HG03439 (cell line): ENCODE data around the gene CSGALNACT2.

Experiments used
- ATAC-seq: cut with Tn5 transposase; IDR thresholded peaks from one replicate; pipeline ENCODE4 v1.9.1; 2021; ENCODE audit warnings: mild to moderate bottlenecking, moderate library complexity; ENCODE audit not compliant: unreplicated experiment

CSGALNACT2 gene

DNA sequence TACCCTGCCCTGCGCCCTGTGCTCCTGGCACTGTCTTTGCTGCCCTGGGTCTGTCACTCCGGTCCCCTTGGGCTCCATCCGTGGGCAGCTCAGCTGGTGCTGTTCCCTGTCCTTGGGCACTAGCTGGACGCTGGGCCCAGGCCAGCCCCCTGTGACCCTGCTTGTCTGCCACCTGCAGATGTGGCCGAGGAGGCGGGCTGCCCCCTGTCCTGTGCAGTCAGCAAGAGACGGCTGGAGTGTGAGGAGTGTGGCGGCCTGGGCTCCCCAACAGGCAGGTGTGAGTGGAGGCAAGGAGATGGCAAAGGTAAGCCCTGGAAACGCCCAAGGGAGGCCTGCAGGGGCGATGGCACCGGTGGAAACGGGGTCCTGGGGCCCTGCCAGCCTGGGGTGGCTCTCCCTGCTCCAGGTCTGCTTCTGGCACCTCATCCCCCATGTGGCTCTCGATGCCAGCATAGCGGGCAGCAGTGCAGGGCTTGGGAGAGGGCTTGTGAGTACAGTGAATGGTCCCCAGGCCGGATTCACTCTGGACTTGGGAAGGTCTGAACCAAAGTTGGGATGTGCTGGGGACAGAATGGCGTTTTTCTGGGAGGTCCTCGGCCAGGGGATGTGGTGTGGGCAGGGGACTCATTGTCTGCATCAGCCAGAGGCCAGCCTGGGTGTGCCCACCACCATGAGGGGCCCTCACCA lies 26.2 kb upstream of the CSGALNACT2 start:
- no peak for ATAC-seq

DNA sequence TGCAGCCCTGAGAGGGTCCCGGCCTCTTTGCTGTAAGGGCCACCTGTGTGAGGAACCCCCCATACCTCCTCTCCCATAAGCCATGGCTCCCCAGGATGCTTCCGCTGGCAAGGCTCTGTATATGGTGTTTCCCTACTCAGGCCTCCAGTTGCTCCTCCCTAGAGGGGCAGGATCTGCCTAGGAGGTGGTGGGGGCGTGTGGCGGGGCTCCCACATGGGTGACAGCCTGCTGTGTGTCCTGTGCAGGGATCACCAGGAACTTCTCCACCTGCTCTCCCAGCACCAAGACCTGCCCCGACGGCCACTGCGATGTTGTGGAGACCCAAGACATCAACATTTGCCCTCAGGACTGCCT lies 25.7 kb upstream of the CSGALNACT2 start:
- ATAC-seq, result no peak

DNA sequence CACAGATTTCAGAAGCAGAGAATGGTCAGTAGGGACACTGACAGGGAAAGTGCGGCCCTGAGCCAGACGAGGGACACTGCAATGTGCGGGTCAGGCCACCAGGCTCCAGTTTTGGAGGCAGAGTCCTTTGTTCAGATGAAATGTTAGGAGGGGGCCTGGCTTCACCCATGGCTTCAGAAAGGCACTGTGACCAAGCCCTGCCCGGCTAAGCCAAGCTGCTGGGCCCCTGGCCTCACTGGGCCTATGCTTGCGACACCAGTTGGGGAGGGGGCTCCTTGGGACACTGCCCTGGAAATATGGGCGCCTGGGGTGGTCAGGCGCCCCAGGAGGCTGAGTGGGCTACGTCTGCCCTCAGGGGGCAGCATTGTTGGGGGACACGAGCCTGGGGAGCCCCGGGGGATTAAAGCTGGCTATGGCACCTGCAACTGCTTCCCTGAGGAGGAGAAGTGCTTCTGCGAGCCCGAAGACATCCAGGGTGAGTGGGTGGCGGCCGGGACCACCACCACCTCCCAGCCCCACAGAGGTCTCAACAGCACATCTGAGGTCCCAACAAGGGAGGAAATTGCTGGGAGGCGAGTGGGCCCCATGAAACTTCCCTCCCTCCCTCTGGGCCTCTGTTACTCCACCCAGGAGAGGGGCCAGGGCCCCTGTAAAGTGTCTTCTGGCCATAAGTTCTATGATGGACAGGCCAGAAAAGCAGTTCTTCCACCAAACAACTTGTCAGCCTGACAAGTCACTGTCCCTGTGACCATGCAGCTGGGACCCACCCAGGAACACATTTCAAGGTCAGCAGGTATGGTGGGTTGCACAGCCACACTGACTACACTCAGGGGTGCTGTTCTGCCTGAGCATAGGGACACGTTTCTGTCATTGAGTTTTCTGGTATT lies 24.8 kb upstream of the CSGALNACT2 start:
- no peak for ATAC-seq

DNA sequence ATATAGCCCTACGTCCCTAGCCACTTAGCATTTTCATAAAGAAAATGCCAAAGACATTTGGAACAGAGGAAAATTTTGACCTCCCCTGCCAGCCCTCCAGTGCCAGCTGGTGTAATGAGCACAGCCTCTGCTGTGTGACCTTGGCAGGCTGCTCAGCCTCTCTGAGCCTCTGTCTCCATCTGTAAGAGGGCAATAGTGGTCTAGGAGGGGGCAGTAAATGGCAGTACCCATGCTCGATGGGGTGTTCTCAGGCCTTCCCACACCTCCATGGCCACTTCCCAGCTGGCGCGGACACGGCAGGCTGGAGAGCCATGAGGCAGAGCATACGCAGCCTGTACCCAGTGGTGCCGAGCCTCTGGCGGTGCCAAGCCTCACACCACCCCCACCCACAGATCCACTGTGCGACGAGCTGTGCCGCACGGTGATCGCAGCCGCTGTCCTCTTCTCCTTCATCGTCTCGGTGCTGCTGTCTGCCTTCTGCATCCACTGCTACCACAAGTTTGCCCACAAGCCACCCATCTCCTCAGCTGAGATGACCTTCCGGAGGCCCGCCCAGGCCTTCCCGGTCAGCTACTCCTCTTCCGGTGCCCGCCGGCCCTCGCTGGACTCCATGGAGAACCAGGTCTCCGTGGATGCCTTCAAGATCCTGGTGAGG lies 24.0 kb upstream of the CSGALNACT2 start:
- no peak for ATAC-seq

DNA sequence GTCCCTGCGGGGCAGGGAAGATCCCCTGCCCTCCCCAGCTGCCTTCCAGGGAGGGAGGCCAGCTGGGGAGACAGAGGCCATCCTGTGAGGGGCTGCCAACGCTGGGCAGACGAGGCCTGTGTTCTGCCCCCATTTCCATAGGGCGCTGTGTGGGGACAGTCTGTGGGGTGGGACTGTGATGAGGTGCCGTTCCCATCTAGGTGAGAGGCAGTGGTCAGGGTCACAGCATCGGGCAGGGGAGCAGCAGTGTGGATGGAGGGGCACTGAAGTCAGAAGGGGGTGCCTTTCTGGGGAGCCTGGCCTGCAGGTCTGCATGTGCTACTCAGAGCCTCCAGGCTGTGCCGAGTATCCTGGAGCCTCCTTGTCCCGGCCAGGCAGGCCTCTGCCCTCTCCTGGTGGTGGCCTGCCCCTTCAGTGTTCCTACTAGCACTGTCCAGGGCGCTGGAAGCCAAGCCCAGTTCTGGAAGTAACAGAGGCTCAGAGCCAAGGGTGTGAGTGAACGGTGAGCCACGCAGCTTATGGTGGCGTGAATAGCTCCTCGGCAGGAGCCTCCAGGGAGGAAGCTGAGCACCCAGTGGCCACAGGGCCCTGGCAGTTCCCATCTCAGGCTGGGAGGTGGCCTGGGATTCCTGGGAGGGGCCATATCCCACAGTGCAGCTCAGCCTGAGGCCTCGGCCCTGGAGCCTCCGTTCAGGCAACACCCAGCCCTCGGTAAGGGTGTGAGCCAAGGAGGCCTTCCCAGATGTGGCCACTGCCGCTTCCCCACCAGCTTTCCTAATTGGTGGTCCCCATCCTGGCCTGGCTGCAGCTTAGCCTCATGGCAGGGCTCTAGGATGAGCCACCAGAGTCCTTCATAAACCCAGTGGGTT lies 23.3 kb upstream of the CSGALNACT2 start:
- no peak for ATAC-seq

DNA sequence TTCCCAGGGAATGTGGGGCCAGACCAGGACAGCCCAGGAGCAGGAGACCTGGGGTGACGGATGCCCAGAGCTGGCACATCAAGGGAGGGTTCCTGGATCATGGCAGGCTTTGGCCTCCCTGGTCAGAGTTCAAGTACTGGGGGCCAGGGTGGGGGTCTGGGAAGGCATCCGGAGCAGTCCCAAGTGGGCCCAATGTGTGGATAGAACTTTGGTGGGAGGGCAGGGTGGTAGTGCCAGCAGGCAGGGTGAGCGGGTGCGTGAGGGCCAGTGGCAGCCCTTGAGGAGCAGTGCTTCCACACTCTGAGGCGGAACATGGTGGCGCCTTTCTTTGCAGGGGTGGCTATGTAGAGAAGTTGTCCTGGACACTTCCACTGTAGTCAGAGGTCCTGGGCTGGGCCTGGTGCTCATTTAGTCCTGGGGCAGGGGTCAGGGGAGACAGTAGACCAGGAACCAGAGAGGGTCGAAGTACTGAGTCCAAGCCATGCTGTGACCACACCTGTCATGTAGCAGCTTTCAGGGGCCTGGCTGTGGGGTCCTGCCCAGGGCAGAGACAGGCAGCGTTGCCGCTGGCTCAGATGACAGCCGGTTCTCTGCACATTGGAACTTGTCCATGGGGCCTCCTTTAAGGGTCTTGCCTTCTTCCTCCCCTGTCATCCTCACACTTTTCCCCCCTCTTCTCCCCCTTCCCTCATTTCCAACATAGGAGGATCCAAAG lies 22.2 kb upstream of the CSGALNACT2 start:
- no peak for ATAC-seq

DNA sequence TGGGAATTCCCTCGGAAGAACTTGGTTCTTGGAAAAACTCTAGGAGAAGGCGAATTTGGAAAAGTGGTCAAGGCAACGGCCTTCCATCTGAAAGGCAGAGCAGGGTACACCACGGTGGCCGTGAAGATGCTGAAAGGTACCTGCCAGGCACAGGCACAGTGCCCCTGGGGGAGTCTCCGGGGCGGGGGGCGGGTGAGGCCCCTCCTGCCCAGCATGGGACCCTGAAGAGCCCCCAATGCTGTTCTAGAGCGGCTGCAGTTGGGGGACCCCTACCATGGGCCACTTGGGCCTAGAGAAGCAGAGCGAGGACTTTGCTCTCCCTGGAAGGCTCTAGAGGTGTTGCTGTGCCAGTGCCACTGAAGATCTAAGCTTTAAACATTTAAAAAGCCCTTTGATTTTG lies 21.6 kb upstream of the CSGALNACT2 start:
- ATAC-seq, result no peak

DNA sequence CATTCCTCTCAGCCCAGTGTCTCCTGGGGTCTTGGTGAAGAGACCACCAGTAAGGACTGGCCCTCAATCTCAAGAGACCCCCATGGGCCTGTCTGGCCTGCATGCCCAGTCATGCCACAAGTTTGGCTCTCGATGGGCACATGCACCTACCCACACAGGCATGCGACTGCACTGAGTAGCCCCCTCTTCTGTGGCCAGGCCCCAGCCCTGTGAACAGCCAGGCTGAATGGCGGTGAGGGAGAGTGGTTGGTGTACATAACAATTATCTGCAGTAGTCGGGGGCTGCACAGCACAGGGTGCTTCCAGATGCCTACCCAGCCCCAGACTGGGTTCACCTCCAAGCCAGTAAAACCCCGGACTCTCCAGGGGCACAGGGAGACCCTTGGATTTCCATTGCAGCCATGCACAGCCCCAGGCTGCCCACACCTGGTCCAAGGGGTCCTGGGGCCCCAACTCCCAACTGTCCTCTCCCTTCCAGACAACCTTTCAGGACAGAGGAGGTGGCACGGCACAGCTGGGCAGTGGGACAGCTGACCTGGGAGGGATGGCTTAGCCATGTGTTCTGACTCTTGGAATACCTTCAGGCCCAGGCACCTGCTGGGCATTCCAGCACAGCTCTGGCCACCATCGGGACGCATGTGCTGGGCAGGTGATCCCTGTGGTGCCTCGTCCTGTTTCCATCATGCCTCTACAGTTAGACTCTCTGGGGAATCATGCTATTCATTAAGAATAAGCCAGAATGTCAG lies 21.0 kb upstream of the CSGALNACT2 start:
- ATAC-seq, result no peak

DNA sequence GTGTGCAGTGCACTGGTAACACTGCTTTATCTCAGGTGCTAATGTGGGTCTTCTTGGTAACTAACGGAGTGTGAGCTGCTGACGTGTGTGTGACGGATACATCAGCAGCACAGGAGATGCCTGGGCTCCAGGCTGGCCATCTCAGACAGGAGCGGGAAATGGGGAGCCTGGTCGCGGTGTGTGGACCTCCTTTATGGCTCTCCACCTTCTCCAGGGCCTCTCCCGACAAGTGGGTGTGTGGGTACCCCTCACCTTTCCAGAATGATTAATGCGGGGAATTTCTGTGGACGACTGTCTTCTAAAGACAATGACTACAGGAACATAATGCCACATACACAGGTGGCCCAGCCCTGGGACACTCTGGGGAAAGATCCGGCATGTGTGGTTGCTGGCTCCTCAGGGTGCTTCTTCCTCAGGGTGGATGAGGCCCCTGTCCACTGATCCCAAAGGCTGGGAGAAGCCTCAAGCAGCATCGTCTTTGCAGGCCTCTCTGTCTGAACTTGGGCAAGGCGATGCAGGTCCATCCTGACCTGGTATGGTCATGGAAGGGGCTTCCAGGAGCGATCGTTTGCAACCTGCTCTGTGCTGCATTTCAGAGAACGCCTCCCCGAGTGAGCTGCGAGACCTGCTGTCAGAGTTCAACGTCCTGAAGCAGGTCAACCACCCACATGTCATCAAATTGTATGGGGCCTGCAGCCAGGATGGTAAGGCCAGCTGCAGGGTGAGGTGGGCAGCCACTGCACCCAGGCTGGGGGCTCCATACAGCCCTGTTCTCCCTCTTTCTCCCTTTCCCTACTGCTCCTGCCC lies 20.3 kb upstream of the CSGALNACT2 start:
- no peak for ATAC-seq

DNA sequence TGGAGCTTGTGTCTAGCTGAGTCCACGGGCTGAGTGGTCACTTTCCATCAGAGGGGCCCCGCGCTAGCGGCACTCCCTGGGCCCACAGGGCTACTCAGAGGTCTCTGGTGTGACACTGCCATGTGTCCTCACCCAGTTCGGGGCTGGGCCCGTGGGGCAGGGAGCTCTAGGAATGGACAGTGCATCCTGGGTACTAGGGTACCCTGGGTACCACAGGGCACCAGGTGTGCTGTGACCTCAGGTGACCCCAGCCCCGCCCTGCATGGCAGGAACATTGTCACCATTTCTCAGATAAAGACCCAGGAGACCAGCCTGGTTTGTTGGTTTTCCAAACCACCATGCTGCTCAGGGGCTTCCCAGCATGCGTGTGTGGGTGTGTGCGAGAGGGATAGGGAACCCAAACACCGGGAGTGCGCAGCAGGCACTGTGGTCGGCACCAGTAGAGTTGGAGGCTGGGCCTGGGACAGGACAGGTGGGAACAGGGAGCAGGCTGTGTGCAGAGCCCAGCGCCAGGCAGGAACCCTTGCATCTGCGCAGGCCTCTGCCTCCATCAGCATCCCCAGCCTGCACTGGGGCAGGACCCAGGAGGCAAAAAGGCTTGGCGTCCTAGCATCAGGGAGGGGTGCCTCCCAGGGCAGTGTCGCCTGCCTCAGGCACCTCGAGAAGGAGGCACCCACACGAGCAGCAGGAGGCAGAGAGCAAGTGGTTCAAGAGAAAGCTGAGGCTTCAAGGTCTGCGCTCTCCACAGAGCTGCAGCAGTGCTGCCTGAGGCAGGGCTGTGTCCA lies 19.4 kb upstream of the CSGALNACT2 start:
- no peak for ATAC-seq

DNA sequence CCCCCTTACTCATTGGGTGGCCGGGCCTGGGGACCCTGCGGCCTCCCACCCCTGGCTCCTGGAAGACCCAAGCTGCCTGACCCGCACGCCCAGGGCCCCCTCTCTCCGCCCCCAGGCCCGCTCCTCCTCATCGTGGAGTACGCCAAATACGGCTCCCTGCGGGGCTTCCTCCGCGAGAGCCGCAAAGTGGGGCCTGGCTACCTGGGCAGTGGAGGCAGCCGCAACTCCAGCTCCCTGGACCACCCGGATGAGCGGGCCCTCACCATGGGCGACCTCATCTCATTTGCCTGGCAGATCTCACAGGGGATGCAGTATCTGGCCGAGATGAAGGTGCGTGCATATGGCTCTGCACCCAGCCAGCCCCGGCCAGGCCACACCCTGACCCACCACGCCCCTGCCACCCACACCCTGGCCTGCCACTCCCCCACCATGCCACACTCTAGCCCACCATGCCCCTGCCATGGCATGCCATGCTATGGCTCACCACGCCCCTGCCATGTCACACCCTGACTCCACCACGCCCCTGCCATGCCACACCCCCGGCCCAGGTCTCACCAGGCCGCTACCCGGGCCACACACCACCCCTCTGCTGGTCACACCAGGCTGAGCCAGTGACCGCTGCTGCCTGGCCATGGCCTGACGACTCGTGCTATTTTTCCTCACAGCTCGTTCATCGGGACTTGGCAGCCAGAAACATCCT lies 18.7 kb upstream of the CSGALNACT2 start:
- ATAC-seq, result no peak

DNA sequence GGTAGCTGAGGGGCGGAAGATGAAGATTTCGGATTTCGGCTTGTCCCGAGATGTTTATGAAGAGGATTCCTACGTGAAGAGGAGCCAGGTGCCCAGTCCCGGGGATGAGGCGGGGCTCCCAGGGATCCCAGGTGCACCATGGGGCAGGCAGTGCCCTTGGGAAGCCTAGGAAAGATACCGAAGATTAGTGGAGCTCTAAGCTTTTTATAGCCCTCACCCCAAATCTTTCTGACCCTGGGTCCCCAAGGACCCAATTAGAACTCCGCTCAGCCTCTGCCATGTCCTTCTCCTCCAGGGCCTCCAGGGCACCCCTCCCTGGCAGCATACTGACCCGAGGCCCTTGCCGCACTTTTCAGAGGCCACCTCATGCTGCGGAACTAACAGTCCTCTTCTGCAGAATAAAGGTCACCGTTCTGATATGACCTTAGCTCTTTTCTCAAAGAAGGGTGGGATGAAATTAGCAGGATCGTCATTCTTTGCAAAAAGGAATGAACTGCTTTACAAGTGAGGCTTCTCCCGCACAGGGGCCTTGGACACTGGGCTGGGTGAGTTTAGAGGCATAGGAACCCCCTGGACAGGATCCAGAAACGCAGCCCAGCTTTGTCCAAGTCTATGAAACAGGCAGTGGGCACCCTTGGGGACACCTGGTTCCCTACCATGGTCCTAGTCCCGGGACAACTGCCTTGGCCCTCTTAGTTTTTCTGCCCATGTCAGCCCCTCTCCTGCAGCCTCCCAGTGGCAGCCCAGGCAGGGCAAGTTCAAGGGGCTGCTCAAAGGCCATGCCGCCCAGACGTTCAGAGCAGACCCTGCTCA lies 17.9 kb upstream of the CSGALNACT2 start:
- no peak for ATAC-seq

DNA sequence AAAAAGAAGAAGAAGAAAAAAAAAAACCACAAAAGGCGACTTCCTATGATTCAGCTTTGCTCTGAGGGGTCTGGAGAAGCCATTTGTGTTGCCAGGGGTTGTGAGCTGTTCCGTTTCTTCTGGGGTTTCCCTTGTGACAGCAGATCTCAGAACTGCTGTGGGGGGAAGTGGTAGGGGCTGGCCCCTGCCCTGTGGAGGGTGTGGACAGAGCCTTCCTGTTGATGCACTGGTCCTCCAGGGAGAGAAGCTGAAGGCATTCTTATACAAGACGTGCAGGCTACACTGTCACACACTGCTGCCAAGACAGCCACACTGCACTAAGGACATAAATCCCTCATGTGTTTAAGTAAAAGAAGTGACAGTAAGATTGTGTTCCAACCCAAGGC lies 17.3 kb upstream of the CSGALNACT2 start:
- peak; percentile 88 for ATAC-seq

DNA sequence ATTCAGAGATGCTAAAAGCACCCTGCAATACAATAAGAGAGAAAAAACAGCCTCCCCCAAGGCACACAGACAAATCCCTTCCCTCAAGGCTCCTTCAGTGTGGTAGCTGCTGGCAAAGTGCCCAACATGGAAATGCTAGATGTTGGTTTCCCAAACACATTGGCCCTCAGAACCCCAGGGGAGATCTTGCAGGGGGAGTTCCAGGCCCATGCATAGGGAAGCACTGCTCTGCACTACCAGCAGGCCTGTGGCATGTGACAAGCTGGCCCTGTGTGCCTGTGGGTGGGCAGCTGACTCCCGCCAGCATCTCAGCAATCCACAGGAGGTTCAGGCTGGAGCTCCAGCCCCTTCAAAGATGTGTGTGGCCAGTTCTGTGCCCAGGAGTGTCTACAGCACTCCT lies 16.8 kb upstream of the CSGALNACT2 start:
- no peak for ATAC-seq

DNA sequence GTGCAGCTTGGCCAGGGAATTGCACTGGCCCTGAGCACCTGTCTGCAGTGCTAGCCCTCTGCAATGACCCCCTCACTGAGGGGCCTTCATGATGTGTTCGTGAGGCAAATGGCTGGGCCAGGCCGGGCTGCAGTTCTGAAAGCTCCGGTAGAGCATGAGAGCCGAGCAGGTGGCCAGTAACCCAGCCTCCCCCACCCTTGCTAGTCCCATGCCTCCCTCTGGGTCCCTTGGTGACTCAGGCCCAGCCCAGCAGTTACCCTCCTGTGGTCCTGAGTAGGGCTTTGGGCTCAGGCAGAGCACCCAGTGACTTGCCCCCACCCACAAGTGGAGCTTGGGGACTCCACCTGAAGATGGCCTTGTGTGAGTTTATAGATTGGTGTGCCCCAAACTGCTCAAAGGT lies 16.1 kb upstream of the CSGALNACT2 start:
- ATAC-seq, result no peak

DNA sequence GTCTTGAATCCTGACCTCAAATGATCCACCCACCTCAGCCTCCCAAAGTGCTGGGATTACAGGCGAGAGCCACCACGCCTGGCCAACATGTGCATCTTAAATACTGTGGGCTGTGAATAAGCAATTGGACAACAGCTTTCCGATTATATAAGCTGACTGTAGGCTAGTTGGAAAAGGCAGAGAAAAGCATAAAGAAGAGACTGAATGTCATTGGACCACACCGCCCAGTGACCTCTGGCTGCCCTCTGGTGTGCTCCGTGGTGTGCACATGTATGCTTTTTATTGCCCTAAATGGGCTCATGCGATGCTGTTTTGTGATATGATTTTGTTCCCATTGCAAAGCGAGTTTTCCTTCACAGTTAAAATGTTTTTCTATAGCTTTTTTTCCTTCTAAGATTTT lies 15.4 kb upstream of the CSGALNACT2 start:
- ATAC-seq, result no peak
